ENCODE measurements around the gene PKD2.
"Not testable (repeated sequence)": the region's sequence is repeated elsewhere in the genome, so short reads cannot be mapped to it uniquely, and the experiment has no call there.

Gene PKD2

GRCh38 chr4:87999191-87999691, 8.2 kb upstream of the PKD2 start:
- not testable (repeated sequence) for H3K4me1 ChIP-seq (ENCODE audit: control insufficient read depth, low read depth, low read length); H3K27ac ChIP-seq (ENCODE audit: low read length); H3K27me3 ChIP-seq (ENCODE audit: control insufficient read depth, insufficient read depth, low read length); H3K36me3 ChIP-seq (ENCODE audit: control insufficient read depth, low read depth, low read length); H3K9me3 ChIP-seq (ENCODE audit: control insufficient read depth, low read depth, low read length); H3K4me3 ChIP-seq (ENCODE audit: low read length); H3K9ac ChIP-seq (ENCODE audit: low read length)

GRCh38 chr4:88001871-88002270, 5.6 kb upstream of the PKD2 start:
- peaks cover 18% of the 10 kb centered on the region for H3K27me3 ChIP-seq (ENCODE audit: control insufficient read depth, insufficient read depth, low read length)
- H3K4me3 ChIP-seq (ENCODE audit: low read length) = no peak overlapping the region
- H3K27ac ChIP-seq (ENCODE audit: low read length) = no peak overlapping the region
- no peaks in the 10 kb centered on the region for H3K36me3 ChIP-seq (ENCODE audit: control insufficient read depth, low read depth, low read length)
- H3K9ac ChIP-seq (ENCODE audit: low read length) = no peak overlapping the region
- H3K4me1 ChIP-seq (ENCODE audit: control insufficient read depth, low read depth, low read length) = peaks cover 7% of the 10 kb centered on the region
- H3K9me3 ChIP-seq (ENCODE audit: control insufficient read depth, low read depth, low read length) = no peaks in the 10 kb centered on the region

GRCh38 chr4:88002786-88003185, 4.6 kb upstream of the PKD2 start:
- no peaks in the 10 kb centered on the region for H3K9me3 ChIP-seq (ENCODE audit: control insufficient read depth, low read depth, low read length)
- no peak overlapping the region for H3K27ac ChIP-seq (ENCODE audit: low read length)

GRCh38 chr4:88003261-88003660, 4.2 kb upstream of the PKD2 start:
- no peak overlapping the region for H3K27ac ChIP-seq (ENCODE audit: low read length)

More at GRCh38 chr4:88002786-88003185, 4.6 kb upstream of the PKD2 start:
- Histone ChIP-seq H3K4me1 (ENCODE audit: control insufficient read depth, low read depth, low read length) (peaks cover 8% of the 10 kb centered on the region), H3K4me3 (ENCODE audit: low read length) (no peak overlapping the region), H3K36me3 (ENCODE audit: control insufficient read depth, low read depth, low read length) (no peaks in the 10 kb centered on the region), H3K9ac (ENCODE audit: low read length) (no peak overlapping the region), H3K27me3 (ENCODE audit: control insufficient read depth, insufficient read depth, low read length) (peaks cover 21% of the 10 kb centered on the region)

GRCh38 chr4:88005076-88005475, 2.4 kb upstream of the PKD2 start:
- Histone ChIP-seq H3K27me3 (ENCODE audit: control insufficient read depth, insufficient read depth, low read length) (peaks cover 21% of the 10 kb centered on the region), H3K9ac (ENCODE audit: low read length) (no peak overlapping the region), H3K36me3 (ENCODE audit: control insufficient read depth, low read depth, low read length) (no peaks in the 10 kb centered on the region), H3K27ac (ENCODE audit: low read length) (no peak overlapping the region), H3K4me1 (ENCODE audit: control insufficient read depth, low read depth, low read length) (peaks cover 15% of the 10 kb centered on the region), H3K9me3 (ENCODE audit: control insufficient read depth, low read depth, low read length) (no peaks in the 10 kb centered on the region), H3K4me3 (ENCODE audit: low read length) (no peak overlapping the region)

More at GRCh38 chr4:88003261-88003660, 4.2 kb upstream of the PKD2 start:
- Histone ChIP-seq H3K4me3 (ENCODE audit: low read length) (no peak overlapping the region), H3K36me3 (ENCODE audit: control insufficient read depth, low read depth, low read length) (no peaks in the 10 kb centered on the region), H3K27me3 (ENCODE audit: control insufficient read depth, insufficient read depth, low read length) (peaks cover 21% of the 10 kb centered on the region), H3K9me3 (ENCODE audit: control insufficient read depth, low read depth, low read length) (no peaks in the 10 kb centered on the region), H3K9ac (ENCODE audit: low read length) (no peak overlapping the region), H3K4me1 (ENCODE audit: control insufficient read depth, low read depth, low read length) (peaks cover 8% of the 10 kb centered on the region)

- no peaks in the 10 kb centered on the region for H3K9me3 ChIP-seq (ENCODE audit: control insufficient read depth, low read depth, low read length)
- H3K9ac ChIP-seq (ENCODE audit: low read length) = no peak overlapping the region
- no peak overlapping the region for H3K27ac ChIP-seq (ENCODE audit: low read length)
- no peaks in the 10 kb centered on the region for H3K36me3 ChIP-seq (ENCODE audit: control insufficient read depth, low read depth, low read length)
- peaks cover 23% of the 10 kb centered on the region for H3K4me1 ChIP-seq (ENCODE audit: control insufficient read depth, low read depth, low read length)
- no peak overlapping the region for H3K4me3 ChIP-seq (ENCODE audit: low read length)
- peaks cover 21% of the 10 kb centered on the region for H3K27me3 ChIP-seq (ENCODE audit: control insufficient read depth, insufficient read depth, low read length)
Observed at GRCh38 chr4:88005946-88006345, 1.5 kb upstream of the PKD2 start.

- Histone ChIP-seq H3K36me3 (ENCODE audit: control insufficient read depth, low read depth, low read length) (no peaks in the 10 kb centered on the region), H3K27me3 (ENCODE audit: control insufficient read depth, insufficient read depth, low read length) (peaks cover 21% of the 10 kb centered on the region), H3K27ac (ENCODE audit: low read length) (no peak overlapping the region), H3K4me1 (ENCODE audit: control insufficient read depth, low read depth, low read length) (peaks cover 23% of the 10 kb centered on the region), H3K4me3 (ENCODE audit: low read length) (peak overlapping the region; percentile 94), H3K9me3 (ENCODE audit: control insufficient read depth, low read depth, low read length) (no peaks in the 10 kb centered on the region), H3K9ac (ENCODE audit: low read length) (peak overlapping the region; percentile 18)
Observed at GRCh38 chr4:88006956-88007303, 505 bp upstream of the PKD2 start.

GRCh38 chr4:88008122-88008742, 797 bp downstream of the PKD2 start:
- H3K4me1 ChIP-seq (ENCODE audit: control insufficient read depth, low read depth, low read length) = peaks cover 23% of the 10 kb centered on the region
- H3K27me3 ChIP-seq (ENCODE audit: control insufficient read depth, insufficient read depth, low read length) = peaks cover 21% of the 10 kb centered on the region
- H3K4me3 ChIP-seq (ENCODE audit: low read length) = peak overlapping the region; percentile 94
- H3K9me3 ChIP-seq (ENCODE audit: control insufficient read depth, low read depth, low read length) = no peaks in the 10 kb centered on the region
- peak overlapping the region; percentile 60 for H3K9ac ChIP-seq (ENCODE audit: low read length)
- no peak overlapping the region for H3K27ac ChIP-seq (ENCODE audit: low read length)
- H3K36me3 ChIP-seq (ENCODE audit: control insufficient read depth, low read depth, low read length) = no peaks in the 10 kb centered on the region

- H3K27me3 ChIP-seq (ENCODE audit: control insufficient read depth, insufficient read depth, low read length) = peaks cover 21% of the 10 kb centered on the region
- no peaks in the 10 kb centered on the region for H3K9me3 ChIP-seq (ENCODE audit: control insufficient read depth, low read depth, low read length)
- no peak overlapping the region for H3K27ac ChIP-seq (ENCODE audit: low read length)
- peaks cover 23% of the 10 kb centered on the region for H3K4me1 ChIP-seq (ENCODE audit: control insufficient read depth, low read depth, low read length)
- H3K36me3 ChIP-seq (ENCODE audit: control insufficient read depth, low read depth, low read length) = no peaks in the 10 kb centered on the region
- peak overlapping the region; percentile 94 for H3K4me3 ChIP-seq (ENCODE audit: low read length)
- peak overlapping the region; percentile 60 for H3K9ac ChIP-seq (ENCODE audit: low read length)
Observed at GRCh38 chr4:88008743-88009171, 1.3 kb downstream of the PKD2 start.

- H3K27me3 ChIP-seq (ENCODE audit: control insufficient read depth, insufficient read depth, low read length) = peaks cover 21% of the 10 kb centered on the region
- no peaks in the 10 kb centered on the region for H3K9me3 ChIP-seq (ENCODE audit: control insufficient read depth, low read depth, low read length)
- peaks cover 23% of the 10 kb centered on the region for H3K4me1 ChIP-seq (ENCODE audit: control insufficient read depth, low read depth, low read length)
- H3K4me3 ChIP-seq (ENCODE audit: low read length) = peak overlapping the region; percentile 94
- H3K27ac ChIP-seq (ENCODE audit: low read length) = no peak overlapping the region
- no peaks in the 10 kb centered on the region for H3K36me3 ChIP-seq (ENCODE audit: control insufficient read depth, low read depth, low read length)
- H3K9ac ChIP-seq (ENCODE audit: low read length) = no peak overlapping the region
Observed at GRCh38 chr4:88009871-88010270, 2.4 kb downstream of the PKD2 start.

- Histone ChIP-seq H3K4me3 (ENCODE audit: low read length) (no peak overlapping the region), H3K9ac (ENCODE audit: low read length) (no peak overlapping the region), H3K9me3 (ENCODE audit: control insufficient read depth, low read depth, low read length) (no peaks in the 10 kb centered on the region), H3K27me3 (ENCODE audit: control insufficient read depth, insufficient read depth, low read length) (peaks cover 12% of the 10 kb centered on the region), H3K27ac (ENCODE audit: low read length) (no peak overlapping the region), H3K4me1 (ENCODE audit: control insufficient read depth, low read depth, low read length) (peaks cover 23% of the 10 kb centered on the region), H3K36me3 (ENCODE audit: control insufficient read depth, low read depth, low read length) (no peaks in the 10 kb centered on the region)
Observed at GRCh38 chr4:88010966-88011365, 3.5 kb downstream of the PKD2 start.

- Histone ChIP-seq H3K4me1 (ENCODE audit: control insufficient read depth, low read depth, low read length) (peaks cover 15% of the 10 kb centered on the region), H3K27ac (ENCODE audit: low read length) (no peak overlapping the region)
Observed at GRCh38 chr4:88012647-88013046, 5.2 kb downstream of the PKD2 start.

More at GRCh38 chr4:88012647-88013046, 5.2 kb downstream of the PKD2 start:
- Histone ChIP-seq H3K9me3 (ENCODE audit: control insufficient read depth, low read depth, low read length) (no peaks in the 10 kb centered on the region), H3K4me3 (ENCODE audit: low read length) (no peak overlapping the region), H3K27me3 (ENCODE audit: control insufficient read depth, insufficient read depth, low read length) (no peaks in the 10 kb centered on the region), H3K9ac (ENCODE audit: low read length) (no peak overlapping the region), H3K36me3 (ENCODE audit: control insufficient read depth, low read depth, low read length) (no peaks in the 10 kb centered on the region)
